ENCODE results near the gene SMARCD1.

GRCh38 chr12:50038336-50038735, 46.8 kb upstream of the SMARCD1 start:
- TF ChIP-seq CTCF (IDR thresholded peaks at IDR 0.05): no peak
- TF ChIP-seq POLR2A (IDR thresholded peaks at IDR 0.05): no peak
- TF ChIP-seq POLR2AphosphoS5 (IDR thresholded peaks at IDR 0.05): no peak
- no peak for TF ChIP-seq EP300 (IDR thresholded peaks at IDR 0.05)

Measured in upper lobe of left lung (tissue), 4 donors.